Measurements from ENCODE around the gene PTPRT. TPM values are rescaled to one million over a fixed set of nuclear protein-coding genes. Genes with fewer than 3 reads are reported as not detected.

Gene PTPRT
- total and polyA plus RNA-seq, 2 donors: 0.09 to 1.9 TPM

- Histone ChIP-seq H3K36me3 (ENCODE audit: insufficient read depth) (no peaks in the 10 kb centered on the region), H3K4me1 (ENCODE audit: insufficient read depth) (no peaks in the 10 kb centered on the region), H3K27ac (ENCODE audit: low read depth) (no peak overlapping the region), H3K4me3 (ENCODE audit: low read depth, low read length) (no peak overlapping the region)
- 92% methylated on average over 1 of the region's 1 CpG for WGBS
- DNase-seq (ENCODE audit: extremely low spot score): no peak
Measured at GRCh38 chr20:43137160-43137559, 52.5 kb downstream of the PTPRT start.

- no peaks in the 10 kb centered on the region for H3K4me1 ChIP-seq (ENCODE audit: insufficient read depth)
- no peak overlapping the region for H3K27ac ChIP-seq (ENCODE audit: low read depth)
- H3K4me3 ChIP-seq (ENCODE audit: low read depth, low read length): no peak overlapping the region
- WGBS: 71% methylated on average over 5 of the region's 5 CpGs
- H3K36me3 ChIP-seq (ENCODE audit: insufficient read depth): no peaks in the 10 kb centered on the region
- no peak for DNase-seq (ENCODE audit: extremely low spot score)
Measured at GRCh38 chr20:43124241-43124640, 65.5 kb downstream of the PTPRT start.

GRCh38 chr20:43123180-43123579 is 66.5 kb downstream of the PTPRT start:
- no peaks in the 10 kb centered on the region for H3K36me3 ChIP-seq (ENCODE audit: insufficient read depth)
- no peaks in the 10 kb centered on the region for H3K4me1 ChIP-seq (ENCODE audit: insufficient read depth)
- no peak for DNase-seq (ENCODE audit: extremely low spot score)
- 83% methylated on average over 2 of the region's 2 CpGs for WGBS
- no peak overlapping the region for H3K4me3 ChIP-seq (ENCODE audit: low read depth, low read length)
- H3K27ac ChIP-seq (ENCODE audit: low read depth): no peak overlapping the region

GRCh38 chr20:43119720-43120119 is 70.0 kb downstream of the PTPRT start:
- H3K27ac ChIP-seq (ENCODE audit: low read depth): no peak overlapping the region
- WGBS: 75% methylated on average over 2 of the region's 2 CpGs
- no peak for DNase-seq (ENCODE audit: extremely low spot score)
- H3K4me1 ChIP-seq (ENCODE audit: insufficient read depth): no peaks in the 10 kb centered on the region
- H3K4me3 ChIP-seq (ENCODE audit: low read depth, low read length): no peak overlapping the region
- no peaks in the 10 kb centered on the region for H3K36me3 ChIP-seq (ENCODE audit: insufficient read depth)

GRCh38 chr20:43102394-43102793 is 87.3 kb downstream of the PTPRT start:
- no peaks in the 10 kb centered on the region for H3K4me1 ChIP-seq (ENCODE audit: insufficient read depth)
- no peak for DNase-seq (ENCODE audit: extremely low spot score)
- 61% methylated on average over 5 of the region's 5 CpGs for WGBS

GRCh38 chr20:43096931-43097260 is 92.8 kb downstream of the PTPRT start:
- Histone ChIP-seq H3K27ac (ENCODE audit: low read depth) (no peak overlapping the region), H3K36me3 (ENCODE audit: insufficient read depth) (no peaks in the 10 kb centered on the region), H3K4me3 (ENCODE audit: low read depth, low read length) (no peak overlapping the region), H3K4me1 (ENCODE audit: insufficient read depth) (no peaks in the 10 kb centered on the region)
- WGBS: 30% methylated on average over 5 of the region's 5 CpGs
- DNase-seq (ENCODE audit: extremely low spot score): peak; percentile 15

More at GRCh38 chr20:43102394-43102793, 87.3 kb downstream of the PTPRT start:
- Histone ChIP-seq H3K36me3 (ENCODE audit: insufficient read depth) (no peaks in the 10 kb centered on the region), H3K27ac (ENCODE audit: low read depth) (no peak overlapping the region), H3K4me3 (ENCODE audit: low read depth, low read length) (no peak overlapping the region)

- Histone ChIP-seq H3K27ac (ENCODE audit: low read depth) (no peak overlapping the region), H3K4me3 (ENCODE audit: low read depth, low read length) (no peak overlapping the region), H3K36me3 (ENCODE audit: insufficient read depth) (no peaks in the 10 kb centered on the region), H3K4me1 (ENCODE audit: insufficient read depth) (no peaks in the 10 kb centered on the region)
- 41% methylated on average over 5 of the region's 5 CpGs for WGBS
- DNase-seq (ENCODE audit: extremely low spot score): peak; percentile 26
Measured at GRCh38 chr20:43096126-43096930, 93.4 kb downstream of the PTPRT start.

GRCh38 chr20:43095034-43095433 is 94.7 kb downstream of the PTPRT start:
- WGBS: 87% methylated on average over 2 of the region's 2 CpGs
- DNase-seq (ENCODE audit: extremely low spot score): no peak
- no peak overlapping the region for H3K4me3 ChIP-seq (ENCODE audit: low read depth, low read length)

GRCh38 chr20:43092386-43093088 is 97.2 kb downstream of the PTPRT start:
- no peak for DNase-seq (ENCODE audit: extremely low spot score)
- Histone ChIP-seq H3K27ac (ENCODE audit: low read depth) (no peak overlapping the region), H3K36me3 (ENCODE audit: insufficient read depth) (no peaks in the 10 kb centered on the region), H3K4me3 (ENCODE audit: low read depth, low read length) (no peak overlapping the region), H3K4me1 (ENCODE audit: insufficient read depth) (no peaks in the 10 kb centered on the region)
- WGBS: 66% methylated on average over 4 of the region's 4 CpGs

More at GRCh38 chr20:43095034-43095433, 94.7 kb downstream of the PTPRT start:
- Histone ChIP-seq H3K36me3 (ENCODE audit: insufficient read depth) (no peaks in the 10 kb centered on the region), H3K27ac (ENCODE audit: low read depth) (no peak overlapping the region), H3K4me1 (ENCODE audit: insufficient read depth) (no peaks in the 10 kb centered on the region)

- Histone ChIP-seq H3K4me3 (ENCODE audit: low read depth, low read length) (no peak overlapping the region), H3K27ac (ENCODE audit: low read depth) (no peak overlapping the region), H3K4me1 (ENCODE audit: insufficient read depth) (no peaks in the 10 kb centered on the region), H3K36me3 (ENCODE audit: insufficient read depth) (no peaks in the 10 kb centered on the region)
- no peak for DNase-seq (ENCODE audit: extremely low spot score)
- WGBS: 75% methylated on average over 1 of the region's 1 CpG
Measured at GRCh38 chr20:43068482-43068881, 121.2 kb downstream of the PTPRT start.

- H3K4me3 ChIP-seq (ENCODE audit: low read depth, low read length): no peak overlapping the region
- H3K4me1 ChIP-seq (ENCODE audit: insufficient read depth): no peaks in the 10 kb centered on the region
- 70% methylated on average over 6 of the region's 6 CpGs for WGBS
Measured at GRCh38 chr20:43066125-43066524, 123.6 kb downstream of the PTPRT start.

GRCh38 chr20:43065299-43065698 is 124.4 kb downstream of the PTPRT start:
- H3K27ac ChIP-seq (ENCODE audit: low read depth): no peak overlapping the region
- no peak for DNase-seq (ENCODE audit: extremely low spot score)
- H3K4me1 ChIP-seq (ENCODE audit: insufficient read depth): no peaks in the 10 kb centered on the region

More at GRCh38 chr20:43066125-43066524, 123.6 kb downstream of the PTPRT start:
- H3K36me3 ChIP-seq (ENCODE audit: insufficient read depth): no peaks in the 10 kb centered on the region
- DNase-seq (ENCODE audit: extremely low spot score): no peak
- no peak overlapping the region for H3K27ac ChIP-seq (ENCODE audit: low read depth)

GRCh38 chr20:43058077-43058476 is 131.6 kb downstream of the PTPRT start:
- no peak overlapping the region for H3K27ac ChIP-seq (ENCODE audit: low read depth)
- WGBS: 87% methylated on average over 1 of the region's 1 CpG
- H3K36me3 ChIP-seq (ENCODE audit: insufficient read depth): no peaks in the 10 kb centered on the region
- no peak overlapping the region for H3K4me3 ChIP-seq (ENCODE audit: low read depth, low read length)
- H3K4me1 ChIP-seq (ENCODE audit: insufficient read depth): no peaks in the 10 kb centered on the region
- DNase-seq (ENCODE audit: extremely low spot score): no peak

More at GRCh38 chr20:43065299-43065698, 124.4 kb downstream of the PTPRT start:
- H3K36me3 ChIP-seq (ENCODE audit: insufficient read depth): no peaks in the 10 kb centered on the region
- H3K4me3 ChIP-seq (ENCODE audit: low read depth, low read length): no peak overlapping the region

- no peak for DNase-seq (ENCODE audit: extremely low spot score)
- no peak overlapping the region for H3K27ac ChIP-seq (ENCODE audit: low read depth)
- no peaks in the 10 kb centered on the region for H3K36me3 ChIP-seq (ENCODE audit: insufficient read depth)
- H3K4me3 ChIP-seq (ENCODE audit: low read depth, low read length): no peak overlapping the region
- H3K4me1 ChIP-seq (ENCODE audit: insufficient read depth): no peaks in the 10 kb centered on the region
Measured at GRCh38 chr20:43057317-43057716, 132.4 kb downstream of the PTPRT start.

Data from urinary bladder (tissue), 4 donors.